NB4 (cell line): ENCODE measurements around the gene FFAR4.

Experiments
- CTCF ChIP-seq: IDR thresholded peaks from one replicate; pipeline ENCODE4 v1.5.1; 2012; ENCODE audit warnings: low read depth, low read length
- POLR2A ChIP-seq: IDR thresholded peaks from 2 replicates; pipeline ENCODE4 v1.6.1; 2011; ENCODE audit warnings: mild to moderate bottlenecking; ENCODE audit not compliant: insufficient read length; ENCODE audit errors: extremely low read depth

- TF ChIP-seq CTCF (no peak), POLR2A (no peak)
Measured at GRCh38 chr10:93567277-93568104, 1.0 kb downstream of the FFAR4 start.
